MV-4-11 (cell line): ENCODE data around the gene BMPER.

Experiments used
- DNase-seq: peaks from one replicate; lab custom pipeline; 2025; lab: John Stamatoyannopoulos, UW

The BMPER gene

GRCh38 chr7:33905389-33906032 is at the start of gene BMPER:
BMPER (plus strand) TSS chr7:33905539; CDS start chr7:33905614, 75 bp downstream.
- DNase-seq, result no peak

GRCh38 chr7:33861947-33862346 is 43.4 kb upstream of the BMPER start:
- DNase-seq, result no peak

GRCh38 chr7:33862946-33863814 is 42.2 kb upstream of the BMPER start:
- DNase-seq, result no peak

GRCh38 chr7:33868166-33868565 is 37.2 kb upstream of the BMPER start:
- no peak for DNase-seq

DNA sequence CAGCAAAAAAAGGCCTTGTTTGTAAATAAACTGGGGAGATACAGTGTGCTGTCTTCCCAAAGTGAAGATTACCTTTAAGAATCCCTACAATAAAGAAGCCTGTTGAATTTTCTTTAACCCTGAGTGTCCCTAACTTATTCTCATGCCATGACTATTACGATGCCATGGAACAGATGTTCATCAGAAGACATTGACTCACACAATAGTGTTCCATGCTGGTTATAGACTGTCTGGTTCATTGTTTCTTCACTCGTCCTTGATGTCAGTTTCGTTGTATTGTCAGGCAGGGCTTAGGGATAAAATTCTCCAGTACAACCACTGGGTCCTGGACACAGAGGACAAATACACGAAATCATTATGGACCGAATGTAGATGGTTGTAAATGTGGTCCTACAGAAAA is 36.2 kb upstream of the BMPER start:
- no peak for DNase-seq

DNA sequence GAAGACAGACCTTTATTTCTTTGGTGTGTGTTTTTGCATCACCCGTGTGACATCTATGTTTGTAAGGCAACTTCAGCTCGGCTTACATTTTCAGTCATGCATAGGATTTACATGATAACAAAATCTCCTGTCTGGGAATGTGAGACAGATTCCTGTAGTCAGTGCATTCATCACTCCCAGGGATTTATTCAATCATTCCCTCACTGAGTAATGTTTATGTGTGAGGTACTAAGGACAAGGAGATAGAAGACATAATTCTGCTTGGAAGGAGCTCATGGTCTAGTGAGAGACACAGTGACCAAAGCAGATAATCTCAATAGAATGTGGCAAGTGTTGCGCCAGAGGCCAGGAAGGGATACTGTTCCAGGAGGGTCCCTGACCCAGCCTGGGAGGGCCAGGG is 35.2 kb upstream of the BMPER start:
- no peak for DNase-seq

DNA sequence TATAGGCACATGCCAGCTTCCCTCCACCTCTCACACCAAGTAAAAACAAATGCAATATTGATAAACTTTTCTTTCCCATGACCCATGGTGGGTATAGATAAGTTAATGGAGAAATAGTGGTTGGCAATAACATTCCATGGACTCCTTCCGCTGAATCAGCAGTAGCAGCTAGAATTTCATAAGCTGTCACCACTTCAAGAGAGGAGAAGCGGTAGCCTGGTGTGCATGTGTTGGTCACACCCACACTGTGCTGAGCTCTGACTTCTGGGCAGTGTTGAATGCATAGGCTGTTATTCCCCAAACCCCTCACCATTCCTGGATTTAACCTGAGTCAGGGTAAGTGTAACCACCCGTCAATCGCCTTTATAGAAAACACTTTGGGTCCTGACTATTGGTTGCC is 32.5 kb upstream of the BMPER start:
- DNase-seq, result no peak

- no peak for DNase-seq
Measured at GRCh38 chr7:33873518-33873917, 31.8 kb upstream of the BMPER start.

- DNase-seq, result no peak
Measured at GRCh38 chr7:33873981-33874750, 31.2 kb upstream of the BMPER start.

DNA sequence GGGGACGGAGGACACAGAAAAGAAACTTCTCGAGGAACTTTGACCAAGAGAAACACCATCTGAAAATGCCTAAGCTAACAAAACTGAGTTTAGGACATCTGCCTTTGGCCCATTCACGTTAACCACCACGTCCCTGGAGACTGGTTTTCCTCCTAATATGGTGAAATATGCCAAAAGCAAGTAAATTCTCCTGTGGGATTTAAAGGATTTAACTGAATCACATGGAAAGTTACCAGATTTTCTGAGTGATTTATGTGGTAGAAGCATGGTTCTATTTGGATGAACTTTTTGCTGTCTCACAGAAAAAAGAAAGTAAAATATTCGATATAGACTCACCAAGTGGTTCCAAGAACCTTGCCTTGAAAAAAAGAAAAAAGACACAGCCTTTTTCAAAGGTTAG is 30.4 kb upstream of the BMPER start:
- DNase-seq, result no peak

DNA sequence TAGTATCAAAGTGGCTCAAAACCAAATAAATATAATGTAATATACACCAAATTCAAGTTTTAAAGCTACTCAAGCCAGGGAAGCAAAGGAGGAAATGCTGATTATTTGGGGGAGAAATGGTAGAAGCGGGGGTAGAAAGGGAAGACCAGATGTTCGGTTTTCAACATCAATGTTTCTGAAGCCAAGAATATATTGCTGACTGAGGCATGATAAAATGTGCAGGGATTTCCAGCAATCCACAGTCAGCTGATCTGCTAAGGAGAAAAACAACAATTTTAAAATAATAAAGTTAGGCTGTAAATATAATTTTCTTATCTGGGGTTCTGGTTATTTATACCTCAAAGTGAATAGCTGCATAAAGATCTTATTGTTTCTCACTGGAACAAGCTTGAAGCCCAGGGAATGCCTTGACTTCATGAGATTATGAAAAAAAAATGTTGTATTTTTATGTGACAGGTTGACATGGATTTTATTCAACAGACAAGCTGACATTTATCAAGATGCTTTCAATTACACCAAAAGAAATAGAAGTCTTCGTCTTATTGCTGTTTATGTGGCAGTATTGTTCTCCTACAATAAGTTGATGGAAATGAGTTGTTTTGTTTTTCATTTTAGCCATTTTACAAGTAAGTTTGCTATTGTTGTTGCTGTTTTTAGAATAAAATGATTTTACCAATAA is 28.6 kb upstream of the BMPER start:
- DNase-seq, result no peak

GRCh38 chr7:33880787-33881186 is 24.6 kb upstream of the BMPER start:
- no peak for DNase-seq

DNA sequence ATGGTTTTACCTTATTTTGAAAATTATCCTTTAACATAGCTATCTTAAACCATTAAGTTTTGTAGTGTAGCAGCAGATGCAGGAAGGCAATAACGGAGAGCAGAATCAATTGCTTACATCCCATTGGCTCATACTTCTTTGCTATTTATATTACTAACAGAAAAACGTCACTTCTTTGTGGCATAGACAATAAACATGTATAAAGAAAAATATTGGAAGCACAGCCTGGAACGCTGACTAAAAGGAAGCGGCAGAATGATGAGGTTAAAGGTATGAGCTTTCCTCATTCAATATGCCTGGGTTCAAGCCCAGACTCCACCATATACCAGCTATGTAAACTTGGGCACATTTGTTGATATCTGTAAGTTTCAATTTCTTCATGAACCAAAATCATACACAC is 24.0 kb upstream of the BMPER start:
- no peak for DNase-seq

GRCh38 chr7:33882040-33882837 is 23.1 kb upstream of the BMPER start:
- DNase-seq, result no peak

DNA sequence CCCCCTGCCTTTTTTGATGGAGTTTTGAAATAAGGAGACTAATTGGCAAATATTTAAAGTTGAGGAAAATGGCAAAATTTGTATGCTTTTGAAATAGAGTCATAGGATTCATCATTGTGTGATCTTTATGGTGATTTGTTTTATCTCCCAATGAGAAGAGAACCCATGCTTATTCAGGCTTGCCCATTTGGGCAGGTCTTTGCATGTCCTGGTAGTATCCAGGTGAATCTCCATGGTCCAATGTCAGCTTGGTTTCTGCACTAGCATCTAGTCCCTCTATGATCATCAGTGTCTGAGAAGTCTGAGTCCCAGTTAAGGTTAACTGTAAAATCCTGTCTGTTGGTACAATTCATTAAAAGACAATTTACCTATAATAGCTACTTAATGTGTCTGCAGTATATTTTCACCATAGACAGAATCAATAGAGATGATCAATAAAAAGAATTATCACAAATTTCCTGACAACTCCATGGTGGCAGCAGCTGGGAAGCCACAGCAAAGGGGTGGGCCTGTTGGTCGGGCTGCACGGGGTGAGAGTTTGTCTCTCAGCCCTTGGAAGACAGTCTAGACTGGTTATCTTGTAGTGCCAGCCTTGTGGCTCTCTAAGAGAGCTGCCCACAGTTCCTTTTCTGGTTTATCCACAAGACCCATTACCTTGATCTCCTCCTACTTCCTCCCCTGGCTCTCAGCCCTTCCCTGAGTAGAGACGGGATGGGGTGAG is 22.2 kb upstream of the BMPER start:
- DNase-seq, result no peak

- DNase-seq, result no peak
Measured at GRCh38 chr7:33883671-33883965, 21.7 kb upstream of the BMPER start.

GRCh38 chr7:33885290-33886148 is 19.8 kb upstream of the BMPER start:
- no peak for DNase-seq

DNA sequence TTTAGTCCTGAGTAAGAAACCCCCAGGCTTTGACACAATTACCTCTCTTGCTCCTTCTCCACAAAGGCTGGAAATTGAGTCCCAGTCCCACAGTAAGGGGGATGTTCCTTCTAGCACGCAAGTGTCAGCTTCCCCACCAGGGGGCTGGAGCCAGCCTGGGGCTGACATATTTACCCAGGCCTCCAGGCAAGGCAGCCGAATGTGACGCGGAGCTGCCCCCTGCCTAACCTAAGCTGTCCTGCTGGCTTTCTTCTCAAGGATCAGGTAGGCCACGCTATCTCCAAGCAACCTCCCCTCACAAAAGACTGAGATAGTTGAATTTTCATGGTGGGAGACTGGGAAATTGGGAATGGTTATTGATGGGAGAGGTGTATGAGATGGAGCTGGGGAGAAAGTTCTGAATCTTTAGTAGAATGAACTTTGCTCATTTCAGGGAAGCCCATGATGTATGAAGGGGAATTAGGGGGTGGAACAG is 19.2 kb upstream of the BMPER start:
- no peak for DNase-seq

GRCh38 chr7:33887266-33887975 is 17.9 kb upstream of the BMPER start:
- no peak for DNase-seq
